ENCODE data around the gene TMED9. TPM values are rescaled to one million over a fixed set of nuclear protein-coding genes. Genes with fewer than 3 reads are reported as not detected.

The TMED9 gene
- total and polyA plus RNA-seq, 9 of the 15 experiments (the other 6 are each of a cell fraction or from before 2014, with no cell fraction given) = 43.7 to 301 (median 90.0) TPM

- TF ChIP-seq TCF3 (CRISPR knock-in tag; IDR thresholded peaks at IDR 0.05) (no peak), MEF2A (IDR thresholded peaks at IDR 0.05; ENCODE audit: control insufficient read depth, low read depth, low read length) (no peak), ZSCAN32 (CRISPR knock-in tag; IDR thresholded peaks at IDR 0.05) (no peak), POLR2AphosphoS2 (IDR thresholded peaks at IDR 0.05; ENCODE audit: low read length) (no peak), STAT5B (CRISPR knock-in tag; IDR thresholded peaks at IDR 0.05) (no peak), REST (IDR thresholded peaks at IDR 0.05; ENCODE audit: borderline replicate concordance) (peak; percentile 51), REST (CRISPR knock-in tag; IDR thresholded peaks at IDR 0.05; ENCODE audit: low read depth) (no peak), KHSRP (IDR thresholded peaks at IDR 0.05) (no peak), SMC3 (conservative IDR thresholded peaks at IDR 0.05; ENCODE audit: insufficient read depth, low read depth, low read length) (peak; percentile 87), SIN3A (IDR thresholded peaks at IDR 0.05; ENCODE audit: borderline replicate concordance in 2 of 2, control insufficient read depth in 1 of 2, low read depth in 2 of 2, low read length in 2 of 2) (no peak), ZFP30 (CRISPR knock-in tag; IDR thresholded peaks at IDR 0.05; ENCODE audit: borderline replicate concordance) (no peak)
- TF ChIP-seq, protein P1, sequence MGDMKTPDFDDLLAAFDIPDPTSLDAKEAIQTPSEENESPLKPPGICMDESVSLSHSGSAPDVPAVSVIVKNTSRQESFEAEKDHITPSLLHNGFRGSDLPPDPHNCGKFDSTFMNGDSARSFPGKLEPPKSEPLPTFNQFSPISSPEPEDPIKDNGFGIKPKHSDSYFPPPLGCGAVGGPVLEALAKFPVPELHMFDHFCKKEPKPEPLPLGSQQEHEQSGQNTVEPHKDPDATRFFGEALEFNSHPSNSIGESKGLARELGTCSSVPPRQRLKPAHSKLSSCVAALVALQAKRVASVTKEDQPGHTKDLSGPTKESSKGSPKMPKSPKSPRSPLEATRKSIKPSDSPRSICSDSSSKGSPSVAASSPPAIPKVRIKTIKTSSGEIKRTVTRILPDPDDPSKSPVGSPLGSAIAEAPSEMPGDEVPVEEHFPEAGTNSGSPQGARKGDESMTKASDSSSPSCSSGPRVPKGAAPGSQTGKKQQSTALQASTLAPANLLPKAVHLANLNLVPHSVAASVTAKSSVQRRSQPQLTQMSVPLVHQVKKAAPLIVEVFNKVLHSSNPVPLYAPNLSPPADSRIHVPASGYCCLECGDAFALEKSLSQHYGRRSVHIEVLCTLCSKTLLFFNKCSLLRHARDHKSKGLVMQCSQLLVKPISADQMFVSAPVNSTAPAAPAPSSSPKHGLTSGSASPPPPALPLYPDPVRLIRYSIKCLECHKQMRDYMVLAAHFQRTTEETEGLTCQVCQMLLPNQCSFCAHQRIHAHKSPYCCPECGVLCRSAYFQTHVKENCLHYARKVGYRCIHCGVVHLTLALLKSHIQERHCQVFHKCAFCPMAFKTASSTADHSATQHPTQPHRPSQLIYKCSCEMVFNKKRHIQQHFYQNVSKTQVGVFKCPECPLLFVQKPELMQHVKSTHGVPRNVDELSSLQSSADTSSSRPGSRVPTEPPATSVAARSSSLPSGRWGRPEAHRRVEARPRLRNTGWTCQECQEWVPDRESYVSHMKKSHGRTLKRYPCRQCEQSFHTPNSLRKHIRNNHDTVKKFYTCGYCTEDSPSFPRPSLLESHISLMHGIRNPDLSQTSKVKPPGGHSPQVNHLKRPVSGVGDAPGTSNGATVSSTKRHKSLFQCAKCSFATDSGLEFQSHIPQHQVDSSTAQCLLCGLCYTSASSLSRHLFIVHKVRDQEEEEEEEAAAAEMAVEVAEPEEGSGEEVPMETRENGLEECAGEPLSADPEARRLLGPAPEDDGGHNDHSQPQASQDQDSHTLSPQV (IDR thresholded peaks at IDR 0.05) = no peak
- TF ChIP-seq, protein P2, sequence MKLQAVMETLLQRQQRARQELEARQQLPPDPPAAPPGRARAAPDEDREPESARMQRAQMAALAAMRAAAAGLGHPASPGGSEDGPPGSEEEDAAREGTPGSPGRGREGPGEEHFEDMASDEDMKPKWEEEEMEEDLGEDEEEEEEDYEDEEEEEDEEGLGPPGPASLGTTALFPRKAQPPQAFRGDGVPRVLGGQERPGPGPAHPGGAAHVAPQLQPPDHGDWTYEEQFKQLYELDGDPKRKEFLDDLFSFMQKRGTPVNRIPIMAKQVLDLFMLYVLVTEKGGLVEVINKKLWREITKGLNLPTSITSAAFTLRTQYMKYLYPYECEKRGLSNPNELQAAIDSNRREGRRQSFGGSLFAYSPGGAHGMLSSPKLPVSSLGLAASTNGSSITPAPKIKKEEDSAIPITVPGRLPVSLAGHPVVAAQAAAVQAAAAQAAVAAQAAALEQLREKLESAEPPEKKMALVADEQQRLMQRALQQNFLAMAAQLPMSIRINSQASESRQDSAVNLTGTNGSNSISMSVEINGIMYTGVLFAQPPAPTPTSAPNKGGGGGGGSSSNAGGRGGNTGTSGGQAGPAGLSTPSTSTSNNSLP (IDR thresholded peaks at IDR 0.05; ENCODE audit: borderline replicate concordance, low read depth, low read length) = no peak
These were observed 15.6 kb downstream of the TMED9 start (continued) for GRCh38 chr5:177607452-177608192.

Data from K562 (cell line).